ENCODE measurements around the gene PROS1. TPM values are rescaled to one million over a fixed set of nuclear protein-coding genes. Genes with fewer than 3 reads are reported as not detected.

PROS1 gene
- polyA plus RNA-seq, 1 of the 3 experiments (the other 2 are of a cell fraction), result 9.1 TPM

DNA sequence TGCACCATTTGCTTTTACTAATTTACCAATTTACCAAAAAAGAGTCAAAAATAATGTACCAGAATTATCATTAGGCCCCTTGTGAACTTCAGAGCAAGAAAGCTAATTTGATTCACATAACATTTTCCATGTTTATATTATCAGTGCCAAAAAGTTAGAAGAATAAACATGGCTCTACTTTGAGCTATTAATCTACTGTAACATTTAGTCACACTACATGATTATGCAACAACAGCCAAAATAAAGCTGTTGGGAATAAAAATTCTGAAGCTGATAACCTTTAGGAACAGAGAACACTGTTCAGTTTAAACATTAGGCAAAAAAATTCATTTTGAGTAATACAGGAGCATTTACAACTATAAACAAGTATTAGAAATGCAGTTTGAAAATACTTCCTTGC lies 63.6 kb downstream of the PROS1 start (continued):
- no peak for TF ChIP-seq RCOR1 (IDR thresholded peaks at IDR 0.05; ENCODE audit: low read length)

DNA sequence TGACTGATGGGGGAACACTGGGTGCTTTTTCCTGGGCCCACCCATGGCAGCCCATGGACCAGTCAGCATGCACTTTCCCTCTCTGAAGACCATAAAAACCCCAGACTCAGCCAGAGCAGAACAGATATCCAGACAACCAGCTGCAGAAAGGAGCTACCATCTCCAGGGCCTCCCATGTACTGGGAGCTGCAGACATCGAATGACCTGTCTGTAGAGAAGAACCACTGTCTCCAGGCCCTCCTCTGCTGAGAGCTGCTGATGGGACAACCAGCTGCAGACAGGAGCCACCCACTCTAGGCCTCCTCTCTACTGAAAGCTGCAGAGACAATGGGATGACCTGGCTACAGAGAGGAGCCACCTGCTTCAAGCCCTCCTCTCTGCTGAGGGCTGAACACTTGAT lies 66.6 kb downstream of the PROS1 start:
- no peak overlapping the region for H3K9ac ChIP-seq
- no peaks in the 10 kb centered on the region for H3K9me3 ChIP-seq

DNA sequence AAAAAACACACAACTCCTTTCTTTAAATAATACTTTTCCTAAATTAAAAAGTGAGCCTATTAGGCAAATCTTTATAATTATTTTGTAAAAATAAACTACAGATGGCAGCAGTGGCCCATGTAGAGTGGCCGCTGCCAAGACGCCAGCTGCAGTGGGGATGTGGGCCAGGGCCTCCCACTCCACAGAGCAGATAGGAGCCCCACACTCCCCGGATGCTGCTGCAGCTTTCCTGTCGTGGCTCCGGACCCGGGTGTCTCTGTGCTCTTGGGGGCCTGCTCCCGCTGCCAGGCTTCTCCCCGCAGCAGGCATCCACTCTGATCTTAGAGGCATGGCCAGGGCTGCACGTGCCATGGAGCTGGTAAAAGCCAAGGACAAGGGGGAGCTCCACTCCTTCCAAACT lies 67.5 kb downstream of the PROS1 start:
- no peaks in the 10 kb centered on the region for H3K9me2 ChIP-seq
- TF ChIP-seq TAF1 (IDR thresholded peaks at IDR 0.05; ENCODE audit: borderline replicate concordance, low read depth, low read length), result no peak
- TF ChIP-seq JUND (IDR thresholded peaks at IDR 0.05), result no peak
- no peak for TF ChIP-seq GATA2 (CRISPR knock-in tag; IDR thresholded peaks at IDR 0.05)
- TF ChIP-seq RCOR1 (IDR thresholded peaks at IDR 0.05; ENCODE audit: low read length), result no peak
- TF ChIP-seq GABPA (IDR thresholded peaks at IDR 0.05; ENCODE audit: low read depth), result no peak
- TF ChIP-seq TEAD4 (IDR thresholded peaks at IDR 0.05; ENCODE audit: borderline replicate concordance, insufficient read depth), result no peak
- TF ChIP-seq FOXJ3 (CRISPR knock-in tag; IDR thresholded peaks at IDR 0.05), result no peak
- H3K79me2 ChIP-seq (ENCODE audit: insufficient read depth), result no peaks in the 10 kb centered on the region
- H3K4me1 ChIP-seq (ENCODE audit: control insufficient read depth in 1 of 2, insufficient read depth in 2 of 2, low read depth in 1 of 2, low read length in 1 of 2), result no peaks in the 10 kb centered on the region
- no peak overlapping the region for H3K4me3 ChIP-seq (ENCODE audit: low read depth in 2 of 2, low read length in 1 of 2)
- ChIA-PET POLR2A (no interaction called here), CTCF (interaction anchor here (1.0 kb wide), 1 partner anchor 157 kb away, joined by 4 read pairs; the partner anchor contains the start of genes DHFR2 and NSUN3)
- no peaks in the 10 kb centered on the region for H3F3A ChIP-seq (replicated peaks; ENCODE audit: insufficient read depth)
- peak; percentile 14 for DNase-seq
- no peaks in the 10 kb centered on the region for H3K27me3 ChIP-seq (ENCODE audit: insufficient read depth)
- no peak overlapping the region for H3K27ac ChIP-seq (ENCODE audit: low read depth in 2 of 2, low read length in 1 of 2)
- no peak overlapping the region for H3K9ac ChIP-seq
- no peak overlapping the region for H2AFZ ChIP-seq (ENCODE audit: low read depth)
- WGBS (ENCODE audit: low lambda C conversion rate), result 81% methylated on average over 3 of the region's 9 CpGs
- no peak overlapping the region for H3K4me2 ChIP-seq
- no peaks in the 10 kb centered on the region for H3K9me3 ChIP-seq
- H3K36me3 ChIP-seq (replicated peaks in 1 of 2; ENCODE audit: control insufficient read depth in 1 of 2, insufficient read depth in 2 of 2, low read length in 1 of 2), result no peaks in the 10 kb centered on the region
- no peaks in the 10 kb centered on the region for H4K20me1 ChIP-seq (ENCODE audit: insufficient read depth)

More for the DNA sequence above, 66.6 kb downstream of the PROS1 start:
- TF ChIP-seq TAF1 (IDR thresholded peaks at IDR 0.05; ENCODE audit: borderline replicate concordance, low read depth, low read length), result no peak
- TF ChIP-seq, protein P1, sequence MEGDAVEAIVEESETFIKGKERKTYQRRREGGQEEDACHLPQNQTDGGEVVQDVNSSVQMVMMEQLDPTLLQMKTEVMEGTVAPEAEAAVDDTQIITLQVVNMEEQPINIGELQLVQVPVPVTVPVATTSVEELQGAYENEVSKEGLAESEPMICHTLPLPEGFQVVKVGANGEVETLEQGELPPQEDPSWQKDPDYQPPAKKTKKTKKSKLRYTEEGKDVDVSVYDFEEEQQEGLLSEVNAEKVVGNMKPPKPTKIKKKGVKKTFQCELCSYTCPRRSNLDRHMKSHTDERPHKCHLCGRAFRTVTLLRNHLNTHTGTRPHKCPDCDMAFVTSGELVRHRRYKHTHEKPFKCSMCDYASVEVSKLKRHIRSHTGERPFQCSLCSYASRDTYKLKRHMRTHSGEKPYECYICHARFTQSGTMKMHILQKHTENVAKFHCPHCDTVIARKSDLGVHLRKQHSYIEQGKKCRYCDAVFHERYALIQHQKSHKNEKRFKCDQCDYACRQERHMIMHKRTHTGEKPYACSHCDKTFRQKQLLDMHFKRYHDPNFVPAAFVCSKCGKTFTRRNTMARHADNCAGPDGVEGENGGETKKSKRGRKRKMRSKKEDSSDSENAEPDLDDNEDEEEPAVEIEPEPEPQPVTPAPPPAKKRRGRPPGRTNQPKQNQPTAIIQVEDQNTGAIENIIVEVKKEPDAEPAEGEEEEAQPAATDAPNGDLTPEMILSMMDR (IDR thresholded peaks at IDR 0.05), result no peak
- no peak for TF ChIP-seq RFX5 (IDR thresholded peaks at IDR 0.05; ENCODE audit: low read length)
- no peak overlapping the region for H3K4me2 ChIP-seq
- no peaks in the 10 kb centered on the region for H3F3A ChIP-seq (replicated peaks; ENCODE audit: insufficient read depth)
- H3K79me2 ChIP-seq (ENCODE audit: insufficient read depth), result no peaks in the 10 kb centered on the region
- no peak overlapping the region for H2AFZ ChIP-seq (ENCODE audit: low read depth)
- DNase-seq, result no peak
- H3K4me3 ChIP-seq (ENCODE audit: low read depth in 2 of 2, low read length in 1 of 2), result no peak overlapping the region
- CTCF ChIA-PET, result interaction anchor here (0.5 kb wide), 1 partner anchor 9 kb away, joined by 3 read pairs; no protein-coding TSS in a partner anchor
- H3K27ac ChIP-seq (ENCODE audit: low read depth in 2 of 2, low read length in 1 of 2), result no peak overlapping the region
- POLR2A ChIA-PET, result no interaction called here
- 0% methylated on average over 1 of the region's 1 CpG for WGBS (ENCODE audit: low lambda C conversion rate)
- no peaks in the 10 kb centered on the region for H3K9me2 ChIP-seq
- H3K27me3 ChIP-seq (ENCODE audit: insufficient read depth), result no peaks in the 10 kb centered on the region
- H4K20me1 ChIP-seq (ENCODE audit: insufficient read depth), result no peaks in the 10 kb centered on the region
- no peaks in the 10 kb centered on the region for H3K4me1 ChIP-seq (ENCODE audit: control insufficient read depth in 1 of 2, insufficient read depth in 2 of 2, low read depth in 1 of 2, low read length in 1 of 2)
- no peaks in the 10 kb centered on the region for H3K36me3 ChIP-seq (replicated peaks in 1 of 2; ENCODE audit: control insufficient read depth in 1 of 2, insufficient read depth in 2 of 2, low read length in 1 of 2)
